ENCODE measurements around the gene TMEM120B. TPM values are rescaled to one million over a fixed set of nuclear protein-coding genes. Genes with fewer than 3 reads are reported as not detected.

The TMEM120B gene
- total RNA-seq (2022; extraction: Qiagen RNA extraction) = 9.0 to 16.1 TPM (median 15.1 TPM) in 5 replicates

GRCh38 chr12:121712461-121713256 is at the start of gene TMEM120B:
TSS of gene TMEM120B (plus strand) at chr12:121712752. CDS start at chr12:121712896, 144 bp downstream.

GRCh38 chr12:121669521-121669900 is 43.0 kb upstream of the TMEM120B start, which contains the start of gene MORN3:
TSS of gene MORN3 (minus strand) at chr12:121669654. CDS start at chr12:121669483, 171 bp downstream.

GRCh38 chr12:121793440-121793837 is 80.9 kb downstream of the TMEM120B start, which contains the start of gene RHOF:
TSS of gene RHOF (minus strand) at chr12:121793688. CDS start at chr12:121793633, 55 bp downstream.

GRCh38 chr12:121803861-121804416 is 91.4 kb downstream of the TMEM120B start, which contains the start of gene SETD1B:
TSS of gene SETD1B (plus strand) at chr12:121804009. CDS start at chr12:121804738, 729 bp downstream.

Other genes with a start within 250 kb of the TMEM120B start
- gene KDM2B, start 131.7 kb upstream of the TMEM120B start, total RNA-seq (2022; extraction: Qiagen RNA extraction) = 15.7 to 21.7 TPM (median 18.9 TPM) in 5 replicates
- 21.7 to 37.5 TPM (median 34.2 TPM) in 5 replicates for gene ORAI1, start 86.2 kb upstream of the TMEM120B start, total RNA-seq (2022; extraction: Qiagen RNA extraction)
- 0.10 to 0.34 TPM (median 0.30 TPM) in 5 replicates for gene MORN3, start 43.1 kb upstream of the TMEM120B start, total RNA-seq (2022; extraction: Qiagen RNA extraction)
- 85.6 to 105 TPM (median 102 TPM) in 5 replicates for gene RHOF, start 80.9 kb downstream of the TMEM120B start, total RNA-seq (2022; extraction: Qiagen RNA extraction)
- gene SETD1B, start 91.3 kb downstream of the TMEM120B start, total RNA-seq (2022; extraction: Qiagen RNA extraction) = 8.3 to 14.4 TPM (median 12.3 TPM) in 5 replicates
- gene HPD, start 146.1 kb downstream of the TMEM120B start, total RNA-seq (2022; extraction: Qiagen RNA extraction) = 1.3 to 2.2 TPM (median 1.8 TPM) in 5 replicates
- 120 to 168 TPM (median 126 TPM) in 5 replicates for gene PSMD9, start 176.0 kb downstream of the TMEM120B start, total RNA-seq (2022; extraction: Qiagen RNA extraction)
- gene CFAP251, start 205.8 kb downstream of the TMEM120B start, total RNA-seq (2022; extraction: Qiagen RNA extraction) = 0.96 to 1.7 TPM (median 1.5 TPM) in 5 replicates

Measured in A549 treated with Mapracorat at 1 μM for 4 hours (cell line).